ENCODE results near the gene TCF12. TPM values are rescaled to one million over a fixed set of nuclear protein-coding genes. Genes with fewer than 3 reads are reported as not detected.

TCF12 gene
- total RNA-seq, 4 donors from 2014 or later, result 108 to 177 (median 148) TPM

DNA sequence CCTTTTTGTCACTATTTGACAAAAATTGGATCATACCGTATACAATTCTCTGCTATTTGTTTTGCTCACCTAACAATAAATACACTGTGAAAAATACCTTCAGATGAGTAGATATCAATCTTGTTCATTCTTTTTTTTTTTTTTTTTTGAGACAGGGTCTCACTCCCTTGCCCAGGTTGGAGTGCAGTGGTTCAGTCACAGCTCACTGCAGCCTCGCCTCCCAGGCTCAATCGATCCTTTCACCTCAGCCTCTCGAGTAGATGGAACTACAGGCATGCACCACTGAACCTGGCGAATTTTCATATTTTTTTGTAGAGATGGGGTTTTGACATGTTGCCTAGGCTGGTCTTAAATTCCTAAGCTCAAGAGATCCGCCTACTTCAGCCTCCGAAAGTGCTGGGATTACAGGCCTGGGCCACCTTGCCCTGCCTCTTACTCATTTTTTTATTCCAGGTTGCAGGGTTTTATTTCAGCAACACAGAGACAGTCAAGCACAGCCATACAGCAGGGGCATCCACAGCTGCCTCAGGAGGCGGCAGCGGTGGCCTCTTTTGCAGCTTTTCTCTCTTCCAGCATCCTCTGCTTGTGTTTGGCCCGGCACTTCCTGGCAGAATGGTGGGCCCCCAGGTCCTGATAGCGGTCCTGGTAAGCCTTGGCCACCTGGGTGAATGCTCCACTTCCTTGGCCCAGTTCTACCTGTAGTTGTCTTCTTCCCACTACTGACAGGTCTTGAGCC, 406.7 kb downstream of the TCF12 start:
- TF ChIP-seq, protein P1, sequence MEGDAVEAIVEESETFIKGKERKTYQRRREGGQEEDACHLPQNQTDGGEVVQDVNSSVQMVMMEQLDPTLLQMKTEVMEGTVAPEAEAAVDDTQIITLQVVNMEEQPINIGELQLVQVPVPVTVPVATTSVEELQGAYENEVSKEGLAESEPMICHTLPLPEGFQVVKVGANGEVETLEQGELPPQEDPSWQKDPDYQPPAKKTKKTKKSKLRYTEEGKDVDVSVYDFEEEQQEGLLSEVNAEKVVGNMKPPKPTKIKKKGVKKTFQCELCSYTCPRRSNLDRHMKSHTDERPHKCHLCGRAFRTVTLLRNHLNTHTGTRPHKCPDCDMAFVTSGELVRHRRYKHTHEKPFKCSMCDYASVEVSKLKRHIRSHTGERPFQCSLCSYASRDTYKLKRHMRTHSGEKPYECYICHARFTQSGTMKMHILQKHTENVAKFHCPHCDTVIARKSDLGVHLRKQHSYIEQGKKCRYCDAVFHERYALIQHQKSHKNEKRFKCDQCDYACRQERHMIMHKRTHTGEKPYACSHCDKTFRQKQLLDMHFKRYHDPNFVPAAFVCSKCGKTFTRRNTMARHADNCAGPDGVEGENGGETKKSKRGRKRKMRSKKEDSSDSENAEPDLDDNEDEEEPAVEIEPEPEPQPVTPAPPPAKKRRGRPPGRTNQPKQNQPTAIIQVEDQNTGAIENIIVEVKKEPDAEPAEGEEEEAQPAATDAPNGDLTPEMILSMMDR (IDR thresholded peaks at IDR 0.05), result no peak
- no peak for TF ChIP-seq EP300 (IDR thresholded peaks at IDR 0.05)
- TF ChIP-seq POLR2AphosphoS5 (IDR thresholded peaks at IDR 0.05), result no peak
- TF ChIP-seq POLR2A (IDR thresholded peaks at IDR 0.05; ENCODE audit: low read depth), result no peak
- no peak overlapping the region for H3K27ac ChIP-seq (replicated peaks in 1 of 4)
- intact Hi-C loops (cut with DNase I), result no loop called here
- peaks cover 0 to 8% (median 0%) of the 10 kb centered on the region in 4 donors for H3K27me3 ChIP-seq
- peaks cover 0 to 12% (median 7%) of the 10 kb centered on the region in 4 donors for H3K4me1 ChIP-seq
- DNase-seq (ENCODE audit: extremely low spot score), result no peak
- no peaks in the 10 kb centered on the region for H3K9me3 ChIP-seq
- H3K4me3 ChIP-seq, result no peak overlapping the region
- WGBS, result 93% methylated on average over 11 of the region's 11 CpGs
- no peaks in the 10 kb centered on the region for H3K36me3 ChIP-seq

DNA sequence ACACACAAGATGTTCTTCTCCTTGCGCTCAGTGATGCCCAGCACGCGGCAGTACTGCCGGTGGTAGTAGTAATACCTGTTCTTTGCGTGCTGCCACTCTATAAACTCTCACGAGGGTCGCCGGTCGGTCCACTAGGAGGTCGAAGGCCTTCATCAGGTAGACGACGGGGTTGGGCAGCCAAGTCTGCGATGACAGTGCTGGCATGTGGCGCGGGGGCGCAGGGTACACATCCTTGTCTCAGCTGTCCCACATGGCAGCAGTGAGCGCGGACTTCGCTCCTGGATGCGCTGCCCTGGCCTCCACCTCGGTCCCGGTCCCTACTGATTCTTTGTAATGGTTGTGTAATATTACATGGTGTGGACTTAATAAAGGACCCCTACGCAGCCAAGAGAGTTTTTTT, 407.8 kb downstream of the TCF12 start:
- 89% methylated on average over 15 of the region's 23 CpGs for WGBS

DNA sequence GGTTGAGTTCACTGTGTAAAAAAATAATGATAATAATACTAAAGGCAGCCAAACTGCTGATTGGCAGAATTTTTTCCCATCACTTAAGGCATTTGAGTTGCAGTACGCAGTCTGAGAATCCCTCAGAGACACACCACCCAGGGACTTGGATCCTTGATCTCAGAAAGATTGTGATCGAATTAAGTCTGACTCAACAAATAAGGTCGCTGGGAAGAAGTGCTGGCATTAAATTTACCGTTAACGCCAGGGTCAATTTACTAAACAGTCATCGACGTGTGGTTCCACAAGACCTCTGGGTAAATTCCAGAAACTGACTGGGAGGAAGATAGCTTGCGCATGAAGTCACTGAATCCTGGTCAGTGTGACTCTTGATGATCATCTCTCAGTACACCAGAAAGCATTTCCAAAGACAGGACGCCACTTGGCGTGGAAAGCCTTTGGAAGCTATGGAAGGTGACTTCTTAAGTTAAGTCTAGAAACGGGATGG, 409.6 kb downstream of the TCF12 start:
- no peak for DNase-seq (ENCODE audit: extremely low spot score)
- H3K27ac ChIP-seq (replicated peaks in 1 of 4), result no peak overlapping the region
- no peak overlapping the region for H3K4me3 ChIP-seq
- peaks cover 0 to 2% (median 0%) of the 10 kb centered on the region in 4 donors for H3K4me1 ChIP-seq
- WGBS, result 82% methylated on average over 11 of the region's 11 CpGs
- intact Hi-C loops (cut with DNase I), result no loop called here
- H3K9me3 ChIP-seq, result no peaks in the 10 kb centered on the region
- H3K36me3 ChIP-seq, result no peaks in the 10 kb centered on the region
- TF ChIP-seq EP300 (IDR thresholded peaks at IDR 0.05) (no peak), POLR2A (IDR thresholded peaks at IDR 0.05; ENCODE audit: low read depth) (no peak), POLR2AphosphoS5 (IDR thresholded peaks at IDR 0.05) (no peak)
- TF ChIP-seq, protein P1 (IDR thresholded peaks at IDR 0.05), result no peak
- peaks cover 0 to 10% (median 0%) of the 10 kb centered on the region in 4 donors for H3K27me3 ChIP-seq

More for the DNA sequence above, 407.8 kb downstream of the TCF12 start:
- no peaks in the 10 kb centered on the region for H3K9me3 ChIP-seq
- H3K4me3 ChIP-seq, result no peak overlapping the region
- H3K27ac ChIP-seq (replicated peaks in 1 of 4), result no peak overlapping the region
- TF ChIP-seq POLR2A (IDR thresholded peaks at IDR 0.05; ENCODE audit: low read depth), result no peak
- TF ChIP-seq POLR2AphosphoS5 (IDR thresholded peaks at IDR 0.05), result no peak
- TF ChIP-seq, protein P1 (IDR thresholded peaks at IDR 0.05), result no peak
- TF ChIP-seq EP300 (IDR thresholded peaks at IDR 0.05), result no peak
- DNase-seq (ENCODE audit: extremely low spot score), result no peak
- peaks cover 0 to 10% (median 0%) of the 10 kb centered on the region in 4 donors for H3K27me3 ChIP-seq
- peaks cover 0 to 2% (median under 1%) of the 10 kb centered on the region in 4 donors for H3K4me1 ChIP-seq
- intact Hi-C loops (cut with DNase I), result no loop called here
- no peaks in the 10 kb centered on the region for H3K36me3 ChIP-seq

DNA sequence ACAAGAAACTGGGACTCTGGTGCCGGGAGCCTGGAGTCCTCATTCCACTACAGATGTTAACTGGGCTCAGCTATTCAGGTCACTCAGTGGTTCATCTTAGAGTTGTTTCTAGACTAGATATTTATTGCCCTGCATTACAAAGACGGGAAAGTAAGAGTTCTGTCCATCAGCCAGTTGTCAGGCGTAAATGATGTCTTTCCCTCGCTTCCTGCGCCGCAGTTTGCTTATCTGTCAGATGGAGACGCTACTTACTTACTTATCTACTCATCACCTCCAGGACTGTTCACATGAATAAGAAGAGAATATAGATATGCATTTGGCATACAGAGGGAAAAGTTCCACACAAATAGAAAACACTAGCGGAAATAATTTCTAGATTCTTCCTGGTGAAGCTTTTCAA, 410.0 kb downstream of the TCF12 start:
- no peak for DNase-seq (ENCODE audit: extremely low spot score)
- 88% methylated on average over 8 of the region's 8 CpGs for WGBS
- peaks cover 0 to 10% (median 0%) of the 10 kb centered on the region in 4 donors for H3K27me3 ChIP-seq
- no peak overlapping the region for H3K27ac ChIP-seq (replicated peaks in 1 of 4)
- H3K9me3 ChIP-seq, result no peaks in the 10 kb centered on the region
- intact Hi-C loops (cut with DNase I), result no loop called here
- H3K4me3 ChIP-seq, result no peak overlapping the region
- H3K4me1 ChIP-seq, result peaks cover 0 to 2% (median 0%) of the 10 kb centered on the region in 4 donors
- TF ChIP-seq EP300 (IDR thresholded peaks at IDR 0.05) (no peak), POLR2AphosphoS5 (IDR thresholded peaks at IDR 0.05) (no peak), POLR2A (IDR thresholded peaks at IDR 0.05; ENCODE audit: low read depth) (no peak)
- TF ChIP-seq, protein P1 (IDR thresholded peaks at IDR 0.05), result no peak
- H3K36me3 ChIP-seq, result no peaks in the 10 kb centered on the region

All from esophagus muscularis mucosa (tissue), 4 donors.